AG08396 (cell line): ENCODE data around the gene IL1F10.

Experiments used
- DNase-seq: peaks from one replicate; pipeline ENCODE4 v3.0.0; 2012; ENCODE audit warnings: low spot score, mixed read lengths

Gene IL1F10

DNA sequence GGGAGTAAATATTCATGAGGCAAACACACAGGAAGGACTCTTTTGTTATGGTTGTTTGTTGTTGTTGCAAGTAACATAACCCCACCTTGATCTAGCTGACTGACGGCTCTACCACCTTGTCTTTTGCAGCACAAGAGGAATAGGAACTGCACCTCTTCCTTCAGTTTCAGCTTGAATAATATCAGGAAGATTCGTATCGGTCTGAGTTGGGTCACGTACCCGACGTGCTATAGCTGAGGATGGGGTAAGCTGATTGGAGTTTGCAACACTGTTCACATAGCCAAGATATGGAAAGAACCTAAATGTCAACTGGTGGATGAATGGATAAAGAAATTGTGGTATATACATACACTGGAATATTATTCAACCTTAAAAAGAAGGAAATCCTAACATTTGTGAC, 45.1 kb downstream of the IL1F10 start:
- DNase-seq = no peak

DNA sequence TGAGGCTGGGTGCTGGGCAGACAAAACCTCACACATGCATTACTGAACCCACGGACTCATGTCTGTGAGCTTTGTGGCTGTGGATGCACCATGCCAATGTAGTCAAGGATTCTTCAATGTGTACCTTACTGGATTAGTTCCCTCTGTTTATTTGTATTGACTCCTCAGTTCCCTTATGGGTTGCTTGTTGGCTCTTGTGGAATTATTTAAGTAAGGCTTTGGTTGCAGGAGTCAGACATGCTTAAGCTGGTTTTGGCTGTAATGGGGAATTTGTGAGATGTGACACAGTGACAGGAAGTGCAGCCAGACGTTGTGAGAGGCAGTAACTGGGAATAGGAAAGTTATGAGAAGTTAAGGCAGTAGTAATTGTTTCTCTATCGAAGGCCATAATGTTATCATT, 46.0 kb downstream of the IL1F10 start:
- DNase-seq = no peak

DNA sequence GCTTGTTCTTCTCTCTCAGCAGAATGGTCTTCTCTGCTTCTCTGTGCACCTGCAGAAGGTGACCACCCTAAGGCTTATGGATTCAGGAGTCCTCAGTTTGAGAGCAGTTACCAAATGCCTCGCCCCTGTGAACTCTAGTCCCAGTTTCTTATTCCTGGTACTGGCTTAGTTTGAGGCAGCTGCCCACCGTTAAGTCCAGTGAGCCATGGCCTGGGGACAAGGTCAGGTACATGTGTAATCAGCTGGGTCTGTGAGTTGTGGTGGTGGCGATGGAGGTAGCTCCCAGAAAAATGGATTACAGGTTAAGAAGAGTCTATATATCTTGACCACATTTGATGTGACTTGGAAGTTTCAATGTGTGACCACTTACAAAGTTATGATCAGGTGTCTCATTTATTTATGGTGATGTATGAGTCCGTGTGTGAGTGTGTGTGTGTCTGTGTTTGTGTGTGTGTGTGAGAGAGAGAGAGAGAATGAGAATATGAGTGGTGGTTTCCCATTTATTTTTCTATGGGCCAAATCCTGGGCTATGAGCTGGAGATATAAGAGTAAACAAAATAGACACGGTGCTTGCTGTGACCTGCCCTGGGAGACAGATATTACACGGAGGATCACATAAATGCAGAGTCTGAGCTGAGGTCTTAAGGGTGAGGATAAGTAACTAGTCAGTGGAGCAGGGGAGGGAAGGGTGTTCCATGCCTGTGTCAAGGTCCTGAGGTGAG, 46.6 kb downstream of the IL1F10 start:
- DNase-seq = no peak

DNA sequence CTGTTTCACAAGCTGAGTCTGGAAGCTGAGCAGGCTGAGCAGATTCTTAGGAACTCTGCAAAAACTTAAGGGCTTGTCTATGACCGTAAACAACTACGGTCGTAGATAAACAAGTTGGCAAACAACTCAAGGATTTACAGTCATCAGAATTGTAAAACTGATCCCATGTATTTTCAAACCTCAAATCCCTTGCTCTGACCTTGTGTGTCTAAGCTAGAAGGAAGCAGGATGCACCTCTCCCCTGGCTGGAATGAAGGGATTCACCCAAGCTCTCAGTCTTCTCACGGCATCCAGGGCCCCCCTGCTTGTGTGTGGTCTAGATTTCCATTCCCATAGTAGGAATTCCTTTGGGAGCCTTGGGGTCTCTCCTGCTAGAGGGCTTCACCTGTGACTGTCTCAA, 47.2 kb downstream of the IL1F10 start:
- no peak for DNase-seq

DNA sequence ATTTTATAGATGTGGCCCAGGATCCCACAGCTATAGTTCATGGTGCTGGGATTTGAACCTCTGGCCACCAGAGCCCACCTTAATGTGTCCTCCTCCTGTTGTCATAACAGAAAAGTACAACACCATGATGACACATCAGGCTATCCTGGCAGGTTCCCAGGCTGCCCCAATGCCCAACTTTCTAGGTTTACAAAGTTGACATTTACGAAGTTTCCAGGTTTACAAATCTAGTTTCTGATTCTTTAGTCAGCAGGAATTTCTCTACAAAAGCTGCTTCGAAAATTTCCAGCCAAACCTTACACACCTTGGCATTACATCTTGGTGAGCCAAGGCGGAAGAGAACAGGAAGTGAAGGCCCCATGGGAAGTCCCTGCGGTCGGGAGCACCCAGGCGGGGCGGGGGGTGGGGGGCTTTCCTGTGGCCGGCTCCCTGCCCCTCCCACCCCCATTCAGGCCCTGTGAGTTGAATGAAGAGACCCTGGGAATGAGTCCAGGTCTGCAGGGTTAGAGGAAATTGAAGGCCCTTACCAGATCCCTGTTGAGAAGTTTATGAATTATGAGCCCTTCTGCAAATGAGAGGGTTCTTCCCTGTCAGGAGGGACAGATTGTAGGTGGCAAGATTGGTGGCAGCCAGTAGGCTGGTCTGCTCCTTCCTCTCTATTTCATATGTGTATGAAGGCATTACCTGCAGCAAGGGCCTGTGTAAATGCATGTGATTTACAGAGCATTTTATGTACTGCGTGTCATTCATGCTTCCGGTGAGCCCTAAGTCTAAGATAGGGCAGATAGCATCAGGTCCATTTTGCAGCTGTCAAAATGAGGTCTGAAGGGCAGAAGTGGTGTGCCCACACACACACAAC, 48.6 kb downstream of the IL1F10 start:
- no peak for DNase-seq

DNA sequence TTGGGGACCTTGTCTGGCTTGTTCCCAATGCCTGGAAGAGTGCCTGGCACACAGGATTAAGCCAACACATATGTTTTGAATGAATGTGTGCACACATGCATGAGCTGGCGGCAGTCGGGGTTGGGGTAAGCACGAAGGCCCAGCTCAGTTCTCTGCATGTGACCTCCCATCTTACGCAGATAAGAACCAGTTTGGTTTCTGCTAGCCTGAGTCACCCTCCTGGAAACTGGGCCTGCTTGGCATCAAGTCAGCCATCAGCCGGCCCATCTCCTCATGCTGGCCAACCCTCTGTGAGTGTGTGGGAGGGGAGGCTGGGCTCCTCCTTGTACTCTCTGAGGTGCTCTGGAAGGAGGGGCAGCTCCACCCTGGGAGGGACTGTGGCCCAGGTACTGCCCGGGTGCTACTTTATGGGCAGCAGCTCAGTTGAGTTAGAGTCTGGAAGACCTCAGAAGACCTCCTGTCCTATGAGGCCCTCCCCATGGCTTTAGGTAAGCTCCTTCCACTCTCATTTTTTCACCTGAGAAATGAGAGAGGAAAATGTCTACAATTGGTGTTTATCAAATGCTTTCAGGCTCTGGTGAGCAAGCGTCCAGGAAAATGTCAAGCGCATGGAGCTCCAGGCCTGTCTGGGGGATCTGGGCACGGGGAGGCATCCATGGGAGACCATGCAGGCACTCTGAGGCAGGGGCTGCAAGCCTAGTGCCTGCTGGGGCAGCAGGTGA, 49.9 kb downstream of the IL1F10 start:
- peak; percentile 61 for DNase-seq

DNA sequence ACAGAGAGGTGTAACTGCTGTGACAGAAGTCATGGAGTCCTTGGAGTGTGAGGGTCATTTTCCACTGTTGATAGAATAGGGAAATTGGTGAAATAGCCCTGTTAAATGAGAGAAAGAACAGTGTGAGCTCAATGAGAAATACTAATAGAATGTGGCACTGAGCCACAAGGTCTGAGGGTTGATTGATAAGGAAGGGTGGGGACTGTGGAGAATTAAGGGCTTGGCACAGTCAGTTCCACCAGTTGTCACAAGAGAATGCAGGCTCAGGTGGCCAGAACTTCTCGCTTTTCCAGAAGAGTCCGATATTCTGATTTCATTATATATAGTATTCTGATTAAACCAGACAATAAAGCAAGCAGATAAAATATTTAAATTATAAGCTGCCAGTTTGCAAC, 50.5 kb downstream of the IL1F10 start:
- no peak for DNase-seq

DNA sequence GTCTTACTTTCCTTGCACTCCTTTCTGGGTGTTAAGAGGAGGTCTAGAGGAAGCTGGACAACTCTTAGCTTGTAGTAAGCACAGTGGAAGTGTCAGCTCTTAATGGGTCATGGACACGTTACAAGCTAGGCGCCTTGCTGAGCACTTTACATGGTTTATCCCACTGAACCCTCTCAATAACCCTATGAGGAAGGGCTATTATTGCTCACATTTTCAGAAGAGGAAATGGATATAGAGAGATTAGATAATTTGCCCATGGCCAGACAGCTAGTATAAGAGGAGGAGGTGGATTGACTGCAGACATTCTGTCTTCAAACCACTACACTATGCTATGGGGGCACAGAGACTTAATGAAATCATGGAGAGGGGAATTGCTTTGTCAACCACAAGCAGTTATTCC, 51.3 kb downstream of the IL1F10 start:
- DNase-seq = no peak

DNA sequence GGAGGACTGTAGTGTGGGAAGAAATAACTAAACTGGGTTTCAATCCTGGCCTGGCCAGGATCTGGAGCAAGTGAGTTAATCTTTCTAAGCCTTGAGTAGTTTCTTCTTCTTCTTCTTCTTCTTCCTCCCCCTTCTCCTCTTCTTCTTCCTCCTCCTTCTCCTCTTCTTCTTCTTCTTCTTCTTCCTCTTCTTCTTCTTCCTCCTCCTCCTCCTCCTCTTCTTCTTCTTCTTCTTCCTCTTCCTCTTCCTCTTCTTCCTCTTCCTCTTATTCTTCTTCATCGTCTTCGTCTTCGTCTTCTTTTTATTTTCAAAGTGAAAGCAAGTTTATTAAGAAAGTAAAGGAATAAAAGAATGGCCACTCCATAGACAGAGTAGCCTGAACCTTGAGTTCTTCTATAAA, 53.1 kb downstream of the IL1F10 start:
- DNase-seq = no peak

DNA sequence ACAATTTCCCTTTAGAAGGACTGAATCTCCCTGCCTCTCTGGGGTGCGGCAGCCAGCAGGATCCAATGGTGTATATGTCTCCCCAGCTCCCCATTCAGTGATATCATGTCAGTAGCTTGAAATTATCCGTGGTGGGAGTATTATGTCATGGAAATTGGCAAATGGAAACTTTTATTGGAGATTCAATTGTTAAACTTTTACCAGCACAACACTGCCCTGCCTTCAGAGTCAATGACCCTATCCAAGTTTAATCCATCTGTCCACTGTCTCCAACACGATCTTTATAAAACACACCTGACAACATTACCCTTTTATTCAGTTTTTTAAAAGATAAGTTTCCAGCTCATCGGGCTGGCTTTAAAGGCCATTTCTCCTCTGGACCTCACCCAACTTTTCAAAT, 54.6 kb downstream of the IL1F10 start:
- DNase-seq = no peak

DNA sequence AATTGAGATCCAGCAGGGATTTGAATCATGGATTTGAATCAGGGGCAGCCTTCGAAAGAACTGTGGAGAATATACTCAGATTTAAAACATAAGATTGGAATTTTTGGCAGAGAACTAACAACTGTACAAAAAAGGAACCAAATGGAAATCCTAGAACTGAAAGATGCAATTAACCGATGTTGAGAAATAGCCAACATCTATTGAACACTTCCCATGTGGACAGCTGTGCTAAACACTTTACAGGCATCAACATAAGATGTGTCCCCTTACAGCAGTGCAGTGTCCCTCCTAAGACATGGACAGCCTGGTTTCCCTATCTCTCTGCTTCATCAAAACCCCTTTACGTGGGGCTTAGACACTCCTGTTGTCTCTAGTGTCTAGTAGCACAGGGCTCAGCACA, 56.0 kb downstream of the IL1F10 start:
- DNase-seq = no peak

DNA sequence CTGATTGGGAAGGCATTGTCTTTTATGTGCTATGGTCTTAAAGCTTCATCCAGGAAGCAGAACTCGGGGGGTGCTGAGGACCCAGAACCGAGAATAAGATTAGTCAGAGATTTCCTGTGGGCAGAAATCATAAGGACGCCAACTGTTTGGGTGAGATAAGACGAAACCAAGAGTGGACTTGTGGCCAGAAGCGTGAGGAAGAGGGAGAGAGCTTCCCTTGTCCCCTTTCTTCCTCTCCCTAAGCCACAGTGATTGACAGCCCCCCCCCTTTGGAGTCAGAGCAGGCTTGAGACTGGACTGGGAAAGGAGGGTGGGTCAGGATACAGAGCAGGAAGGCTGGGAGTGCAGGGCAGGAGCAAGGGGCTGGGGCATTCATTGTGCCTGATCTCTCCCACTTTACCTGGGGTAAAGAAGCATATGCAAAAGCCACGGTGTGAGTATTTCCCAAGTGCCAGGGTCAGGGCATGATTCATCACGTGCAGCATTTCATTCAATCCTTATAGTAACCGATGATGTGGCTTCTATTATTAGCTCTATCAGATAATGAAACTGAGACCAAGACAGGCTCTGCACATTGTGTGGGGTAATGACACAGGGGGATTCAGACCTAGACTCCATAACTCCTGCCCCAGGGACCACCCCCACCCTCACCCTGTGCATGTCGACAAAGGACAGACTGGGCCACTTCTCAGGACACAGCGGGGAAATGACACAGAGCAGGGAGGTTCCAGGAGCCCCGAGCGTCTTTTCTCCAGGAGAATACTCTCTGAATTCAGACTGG, 56.6 kb downstream of the IL1F10 start:
- peak; percentile 36 for DNase-seq
